Ascending aorta (tissue), 2 donors: ENCODE data around the gene ATXN10. TPM values are rescaled to one million over a fixed set of nuclear protein-coding genes. Genes with fewer than 3 reads are reported as not detected.
A peak's percentile ranks its signal among the peaks of the same experiment; 100 is the strongest.

Experiments
- DNase-seq, 2 donors: peaks; one replicate each; pipeline ENCODE4 v3.0.0-alpha.2; 2019; ENCODE audit warnings: low spot score in 2 of 2
- H3K27ac ChIP-seq, 2 donors: fragments of 200-600 bp; sonication (generic); one replicate each; pipeline ENCODE4 v1.5.1; 2016 to 2017; ENCODE audit warnings: mild to moderate bottlenecking in 1 of 2
- H3K27me3 ChIP-seq: fragments of 200-600 bp; sonication (generic); one replicate; pipeline ENCODE4 v1.5.1; 2017
- H3K36me3 ChIP-seq, 2 donors: fragments of 200-600 bp; sonication (generic); one replicate each; pipeline ENCODE4 v1.5.1; 2016
- H3K4me1 ChIP-seq, 2 donors: fragments of 200-600 bp; sonication (generic); one replicate each; pipeline ENCODE4 v1.5.1; 2016 to 2017; ENCODE audit warnings: mild to moderate bottlenecking in 1 of 2
- H3K4me3 ChIP-seq, 2 donors: fragments of 200-600 bp; sonication (generic); one replicate each; pipeline ENCODE4 v1.5.1; 2016 to 2017; ENCODE audit warnings: mild to moderate bottlenecking in 1 of 2
- H3K9me3 ChIP-seq, 2 donors: fragments of 200-600 bp; sonication (generic); one replicate each; pipeline ENCODE4 v1.5.1; 2016
- intact Hi-C: fragments of 100-400 bp; cut with DNase I; formaldehyde crosslinking; loops from one replicate; pipeline ENCODE4 v1.15.1; 2023
- total RNA-seq: library from RNA; depleted of rRNA; stranded (reverse); fragments of >200 nt; gene quantifications from one replicate; pipeline ENCODE4 v1.1.0, GENCODE V29; 2016
- TF ChIP-seq, protein P1 (sequence below), 3 experiments: fragments of 200-600 bp in 2 of 3; fragments of 450-650 bp in 1 of 3; sonication (generic) in 2 of 3; IDR thresholded peaks; one replicate each; pipeline ENCODE4 v1.5.1; 2016 to 2019; ENCODE audit warnings: antibody characterized with exemption in 3 of 3, mild to moderate bottlenecking in 1 of 3, moderate library complexity in 1 of 3

ATXN10 gene
- total RNA-seq, 1 donor from 2014 or later: 82.1 TPM

- Histone ChIP-seq H3K36me3 (no peaks in the 10 kb centered on the region), H3K27ac (no peak overlapping the region), H3K27me3 (no peaks in the 10 kb centered on the region), H3K4me3 (no peak overlapping the region), H3K4me1 (no peaks in the 10 kb centered on the region), H3K9me3 (no peaks in the 10 kb centered on the region)
- intact Hi-C loops: no loop called here
- DNase-seq: no peak
- TF ChIP-seq, protein P1, sequence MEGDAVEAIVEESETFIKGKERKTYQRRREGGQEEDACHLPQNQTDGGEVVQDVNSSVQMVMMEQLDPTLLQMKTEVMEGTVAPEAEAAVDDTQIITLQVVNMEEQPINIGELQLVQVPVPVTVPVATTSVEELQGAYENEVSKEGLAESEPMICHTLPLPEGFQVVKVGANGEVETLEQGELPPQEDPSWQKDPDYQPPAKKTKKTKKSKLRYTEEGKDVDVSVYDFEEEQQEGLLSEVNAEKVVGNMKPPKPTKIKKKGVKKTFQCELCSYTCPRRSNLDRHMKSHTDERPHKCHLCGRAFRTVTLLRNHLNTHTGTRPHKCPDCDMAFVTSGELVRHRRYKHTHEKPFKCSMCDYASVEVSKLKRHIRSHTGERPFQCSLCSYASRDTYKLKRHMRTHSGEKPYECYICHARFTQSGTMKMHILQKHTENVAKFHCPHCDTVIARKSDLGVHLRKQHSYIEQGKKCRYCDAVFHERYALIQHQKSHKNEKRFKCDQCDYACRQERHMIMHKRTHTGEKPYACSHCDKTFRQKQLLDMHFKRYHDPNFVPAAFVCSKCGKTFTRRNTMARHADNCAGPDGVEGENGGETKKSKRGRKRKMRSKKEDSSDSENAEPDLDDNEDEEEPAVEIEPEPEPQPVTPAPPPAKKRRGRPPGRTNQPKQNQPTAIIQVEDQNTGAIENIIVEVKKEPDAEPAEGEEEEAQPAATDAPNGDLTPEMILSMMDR (IDR thresholded peaks at IDR 0.05): no peak
These were observed 38.7 kb upstream of the ATXN10 start for GRCh38 chr22:45632791-45633515.

GRCh38 chr22:45636683-45637082 is 35.0 kb upstream of the ATXN10 start:
- Histone ChIP-seq H3K27ac (no peak overlapping the region), H3K9me3 (no peaks in the 10 kb centered on the region), H3K36me3 (no peaks in the 10 kb centered on the region), H3K27me3 (no peaks in the 10 kb centered on the region), H3K4me1 (no peaks in the 10 kb centered on the region), H3K4me3 (no peak overlapping the region)
- no peak for DNase-seq
- TF ChIP-seq, protein P1 (IDR thresholded peaks at IDR 0.05): no peak
- intact Hi-C loops: no loop called here

DNA sequence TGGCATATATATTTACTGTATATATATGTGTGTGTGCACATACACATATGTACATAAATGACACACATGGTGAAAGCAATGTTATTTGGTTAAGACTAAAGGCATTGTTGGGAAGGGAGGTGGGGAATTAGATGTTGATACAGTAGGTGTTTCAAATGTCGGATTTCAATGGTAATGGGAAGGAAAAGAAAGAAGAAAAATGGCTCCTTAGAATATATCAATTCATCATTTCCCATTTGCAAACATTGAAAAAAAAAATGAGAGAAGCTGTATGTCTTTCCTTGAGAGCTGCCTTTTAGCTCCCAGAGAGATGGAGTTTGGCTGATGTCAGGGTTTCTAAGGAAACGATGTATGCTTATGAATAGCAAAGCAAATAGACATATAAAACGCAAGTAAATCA is 33.4 kb upstream of the ATXN10 start:
- Histone ChIP-seq H3K4me1 (no peaks in the 10 kb centered on the region), H3K4me3 (no peak overlapping the region), H3K27ac (no peak overlapping the region), H3K27me3 (no peaks in the 10 kb centered on the region), H3K36me3 (no peaks in the 10 kb centered on the region), H3K9me3 (no peaks in the 10 kb centered on the region)
- intact Hi-C loops: no loop called here
- TF ChIP-seq, protein P1 (IDR thresholded peaks at IDR 0.05): no peak
- no peak for DNase-seq

GRCh38 chr22:45638834-45639746 is 32.5 kb upstream of the ATXN10 start:
- intact Hi-C loops: no loop called here
- Histone ChIP-seq H3K36me3 (no peaks in the 10 kb centered on the region), H3K9me3 (no peaks in the 10 kb centered on the region), H3K27me3 (no peaks in the 10 kb centered on the region), H3K4me1 (no peaks in the 10 kb centered on the region), H3K4me3 (no peak overlapping the region), H3K27ac (no peak overlapping the region)
- peak in 1 of 2 donors; percentile 72 for DNase-seq
- TF ChIP-seq, protein P1 (IDR thresholded peaks at IDR 0.05): no peak

GRCh38 chr22:45639747-45640102 is 31.9 kb upstream of the ATXN10 start:
- Histone ChIP-seq H3K36me3 (no peaks in the 10 kb centered on the region), H3K9me3 (no peaks in the 10 kb centered on the region), H3K27me3 (no peaks in the 10 kb centered on the region), H3K27ac (no peak overlapping the region), H3K4me1 (no peaks in the 10 kb centered on the region), H3K4me3 (no peak overlapping the region)
- intact Hi-C loops: no loop called here
- no peak for DNase-seq
- TF ChIP-seq, protein P1 (IDR thresholded peaks at IDR 0.05): no peak
